HUES48 (cell line): Measurements from ENCODE around the gene CD52.
"Not testable (repeated sequence)": the region's sequence is repeated elsewhere in the genome, so short reads cannot be mapped to it uniquely, and the experiment has no call there.

Experiments
- H3K27ac ChIP-seq: one replicate; pipeline ENCODE4 v1.7.0; 2013; ENCODE audit warnings: low read depth, low read length, inconsistent platforms
- H3K27me3 ChIP-seq: 2 replicates; pipeline ENCODE4 v1.6.1; 2013; ENCODE audit warnings: mild to moderate bottlenecking, low read length; ENCODE audit not compliant: control insufficient read depth, insufficient read depth
- H3K36me3 ChIP-seq: 2 replicates; pipeline ENCODE4 v1.6.1; 2013; ENCODE audit warnings: low read length; ENCODE audit not compliant: control insufficient read depth, insufficient read depth
- H3K4me1 ChIP-seq: 2 replicates; pipeline ENCODE4 v1.6.1; 2013; ENCODE audit warnings: mild to moderate bottlenecking, low read length; ENCODE audit not compliant: control insufficient read depth, insufficient read depth
- H3K4me3 ChIP-seq: 2 replicates; pipeline ENCODE4 v1.5.1; 2013; ENCODE audit warnings: mild to moderate bottlenecking, low read depth, low read length
- H3K9ac ChIP-seq: 2 replicates; pipeline ENCODE4 v1.6.1; 2013; ENCODE audit warnings: mild to moderate bottlenecking, low read depth, low read length, moderate library complexity
- H3K9me3 ChIP-seq: 2 replicates; pipeline ENCODE4 v1.6.1; 2013; ENCODE audit warnings: low read length; ENCODE audit not compliant: control insufficient read depth, insufficient read depth

Gene CD52

DNA sequence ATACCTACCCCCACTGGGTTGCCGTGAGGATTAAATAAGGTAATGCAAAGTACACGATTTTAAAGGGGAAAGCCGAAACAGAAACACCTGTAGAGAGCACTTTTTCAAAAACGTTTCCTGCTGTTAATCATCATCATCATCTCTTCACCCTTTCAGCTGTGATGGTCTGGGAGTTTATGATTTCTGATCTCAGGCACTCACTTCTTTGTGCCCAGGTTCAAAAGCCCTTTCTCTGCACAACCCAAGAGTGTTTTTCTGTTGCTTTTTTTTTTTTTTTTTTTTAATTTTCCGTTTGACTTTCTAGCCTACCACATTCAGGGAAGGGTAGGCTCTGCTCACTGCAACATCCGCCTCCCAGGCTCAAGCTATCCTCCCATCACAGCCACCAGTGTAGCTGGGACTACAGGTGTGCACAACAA, 10.4 kb upstream of the CD52 start:
- Histone ChIP-seq H3K9ac (no peak overlapping the region), H3K27ac (peak overlapping the region; percentile 58), H3K9me3 (no peaks in the 10 kb centered on the region)

GRCh38 chr1:26307966-26308899, 9.5 kb upstream of the CD52 start:
- not testable (repeated sequence) for H3K27ac ChIP-seq, H3K9ac ChIP-seq

More for the DNA sequence above, 10.4 kb upstream of the CD52 start:
- Histone ChIP-seq H3K4me1 (peaks cover 10% of the 10 kb centered on the region), H3K4me3 (peak overlapping the region; percentile 63; the same call in 1 of the 2 replicates), H3K36me3 (no peaks in the 10 kb centered on the region), H3K27me3 (no peaks in the 10 kb centered on the region)

GRCh38 chr1:26314501-26314900, 3.3 kb upstream of the CD52 start:
- Histone ChIP-seq H3K9me3 (no peaks in the 10 kb centered on the region), H3K4me3 (no peak overlapping the region), H3K36me3 (no peaks in the 10 kb centered on the region), H3K4me1 (peaks cover 16% of the 10 kb centered on the region), H3K9ac (no peak overlapping the region), H3K27ac (no peak overlapping the region), H3K27me3 (no peaks in the 10 kb centered on the region)

More at GRCh38 chr1:26307966-26308899, 9.5 kb upstream of the CD52 start:
- H3K4me1 ChIP-seq, H3K9me3 ChIP-seq, H3K4me3 ChIP-seq, H3K36me3 ChIP-seq, H3K27me3 ChIP-seq: not testable (repeated sequence)

GRCh38 chr1:26315874-26316850, 1.6 kb upstream of the CD52 start:
- H3K9ac ChIP-seq: no peak overlapping the region

GRCh38 chr1:26317146-26317545, 612 bp upstream of the CD52 start:
- Histone ChIP-seq H3K27ac (no peak overlapping the region), H3K9me3 (no peaks in the 10 kb centered on the region), H3K4me1 (peaks cover 17% of the 10 kb centered on the region), H3K36me3 (peaks cover 4% of the 10 kb centered on the region; the same call in 1 of the 2 replicates), H3K4me3 (no peak overlapping the region), H3K9ac (no peak overlapping the region), H3K27me3 (no peaks in the 10 kb centered on the region)

More at GRCh38 chr1:26315874-26316850, 1.6 kb upstream of the CD52 start:
- H3K27me3 ChIP-seq: no peaks in the 10 kb centered on the region
- H3K4me1 ChIP-seq: peaks cover 17% of the 10 kb centered on the region
- H3K36me3 ChIP-seq: 0 out of 2 replicates have a peak, but pooled peaks cover 3% of the 10 kb centered on the region
- no peak overlapping the region for H3K4me3 ChIP-seq
- H3K27ac ChIP-seq: no peak overlapping the region
- no peaks in the 10 kb centered on the region for H3K9me3 ChIP-seq

GRCh38 chr1:26318338-26319064, 743 bp downstream of the CD52 start:
- peaks cover 17% of the 10 kb centered on the region for H3K36me3 ChIP-seq
- H3K4me1 ChIP-seq: peaks cover 17% of the 10 kb centered on the region
- no peaks in the 10 kb centered on the region for H3K9me3 ChIP-seq
- no peak overlapping the region for H3K4me3 ChIP-seq
- H3K27ac ChIP-seq: no peak overlapping the region
- H3K9ac ChIP-seq: no peak overlapping the region
- no peaks in the 10 kb centered on the region for H3K27me3 ChIP-seq

- Histone ChIP-seq H3K9me3 (no peaks in the 10 kb centered on the region), H3K4me3 (no peak overlapping the region), H3K27ac (no peak overlapping the region), H3K9ac (no peak overlapping the region), H3K27me3 (no peaks in the 10 kb centered on the region), H3K4me1 (peaks cover 13% of the 10 kb centered on the region), H3K36me3 (peaks cover 38% of the 10 kb centered on the region)
Measured at GRCh38 chr1:26320896-26321295, 3.1 kb downstream of the CD52 start.

DNA sequence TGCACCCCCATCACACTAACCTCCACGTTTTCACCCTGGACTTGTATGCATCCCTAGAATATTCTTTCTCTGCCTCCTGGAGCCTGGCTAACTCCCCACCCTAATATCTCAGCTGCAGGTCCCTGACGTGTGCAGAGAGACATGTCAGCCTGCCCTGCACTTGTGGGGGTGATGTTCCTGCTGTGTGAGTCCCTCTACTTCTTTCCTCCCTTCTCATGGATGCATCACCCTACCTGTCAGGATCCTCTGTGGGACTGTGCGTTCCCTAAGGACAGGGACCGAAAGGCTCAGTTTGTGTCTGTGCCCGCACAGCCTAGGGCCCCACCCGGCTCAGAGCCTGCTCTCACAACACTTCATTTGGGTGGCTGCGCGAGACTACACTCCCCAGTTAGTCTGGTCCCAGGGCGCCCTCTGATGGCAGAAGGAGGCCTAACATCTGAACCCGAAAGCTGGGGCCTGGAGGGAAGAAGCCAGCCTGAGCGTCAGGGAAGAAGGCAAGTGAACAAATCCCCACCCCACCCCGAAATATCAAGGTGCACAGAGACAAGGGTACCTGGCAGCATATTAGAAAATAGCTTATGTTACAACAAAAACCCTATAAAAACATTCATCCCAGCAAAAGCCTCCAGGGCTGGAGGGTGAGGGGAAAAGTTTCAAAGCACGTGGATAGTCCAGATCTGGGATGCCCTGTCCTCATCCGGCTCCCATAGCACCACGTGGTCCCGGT, 3.7 kb downstream of the CD52 start:
- peaks cover 40% of the 10 kb centered on the region for H3K36me3 ChIP-seq
- H3K27ac ChIP-seq: no peak overlapping the region
- H3K9me3 ChIP-seq: no peaks in the 10 kb centered on the region
- H3K9ac ChIP-seq: no peak overlapping the region
- no peaks in the 10 kb centered on the region for H3K27me3 ChIP-seq
- no peak overlapping the region for H3K4me3 ChIP-seq
- H3K4me1 ChIP-seq: peaks cover 13% of the 10 kb centered on the region

- Histone ChIP-seq H3K27ac (no peak overlapping the region), H3K36me3 (peaks cover 44% of the 10 kb centered on the region), H3K9me3 (no peaks in the 10 kb centered on the region), H3K9ac (no peak overlapping the region), H3K4me3 (no peak overlapping the region), H3K4me1 (peaks cover 13% of the 10 kb centered on the region), H3K27me3 (no peaks in the 10 kb centered on the region)
Measured at GRCh38 chr1:26322042-26322331, 4.2 kb downstream of the CD52 start.

DNA sequence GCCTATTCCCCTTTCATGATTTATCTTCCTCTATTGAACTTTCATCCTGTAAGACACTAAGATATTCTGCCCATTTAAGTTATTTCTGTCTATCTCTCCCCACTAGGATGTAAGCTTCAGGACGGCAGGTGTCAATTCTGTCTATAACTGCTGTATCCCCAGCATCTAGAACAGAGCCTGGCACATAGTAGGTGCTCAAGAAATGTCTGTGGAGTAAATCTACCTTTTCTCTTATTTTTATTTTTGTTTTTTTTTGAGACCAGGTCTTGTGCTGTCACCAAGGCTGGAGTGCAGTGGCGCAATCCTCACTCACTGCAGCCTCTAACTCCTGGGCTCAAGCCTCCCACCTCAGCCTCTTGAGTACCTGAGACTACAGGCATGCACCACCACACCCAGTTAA, 5.6 kb downstream of the CD52 start:
- no peaks in the 10 kb centered on the region for H3K27me3 ChIP-seq
- H3K9me3 ChIP-seq: no peaks in the 10 kb centered on the region
- H3K4me3 ChIP-seq: no peak overlapping the region
- 0 out of 2 replicates have a peak, but pooled peaks cover 2% of the 10 kb centered on the region for H3K4me1 ChIP-seq
- H3K36me3 ChIP-seq: peaks cover 49% of the 10 kb centered on the region
- no peak overlapping the region for H3K27ac ChIP-seq
- H3K9ac ChIP-seq: no peak overlapping the region
